Limb (tissue), 2 donors: Measurements from ENCODE around the gene MYO5A.
"Not testable (repeated sequence)": the region's sequence is repeated elsewhere in the genome, so short reads cannot be mapped to it uniquely, and the experiment has no call there.

Source experiments
- DNase-seq, 2 donors: peaks; one replicate each; pipeline ENCODE4 v3.0.0-alpha.2; 2016; ENCODE audit errors: extremely low spot score in 2 of 2

Gene MYO5A

GRCh38 chr15:52540374-52541012 is 11.8 kb upstream of the MYO5A start:
- no peak for DNase-seq

GRCh38 chr15:52537459-52537858 is 8.8 kb upstream of the MYO5A start:
- no peak for DNase-seq

- no peak for DNase-seq
Measured at GRCh38 chr15:52532427-52532826, 3.7 kb upstream of the MYO5A start.

- no peak for DNase-seq
Measured at GRCh38 chr15:52529940-52530339, 1.3 kb upstream of the MYO5A start.

- no peak for DNase-seq
Measured at GRCh38 chr15:52529341-52529924, 753 bp upstream of the MYO5A start.

- no peak for DNase-seq
Measured at GRCh38 chr15:52527911-52528563, 643 bp downstream of the MYO5A start.

GRCh38 chr15:52527196-52527910 is 1.3 kb downstream of the MYO5A start:
- DNase-seq = no peak

GRCh38 chr15:52524223-52525136 is 4.2 kb downstream of the MYO5A start:
- DNase-seq = no peak

- no peak for DNase-seq
Measured at GRCh38 chr15:52523647-52524046, 5.0 kb downstream of the MYO5A start.

GRCh38 chr15:52523192-52523591 is 5.5 kb downstream of the MYO5A start:
- no peak for DNase-seq

GRCh38 chr15:52521682-52522081 is 7.0 kb downstream of the MYO5A start:
- DNase-seq = no peak

GRCh38 chr15:52520421-52520820 is 8.3 kb downstream of the MYO5A start:
- DNase-seq = no peak

- no peak for DNase-seq
Measured at GRCh38 chr15:52518487-52519371, 10.0 kb downstream of the MYO5A start.

GRCh38 chr15:52517014-52517413 is 11.7 kb downstream of the MYO5A start:
- DNase-seq = no peak

GRCh38 chr15:52515343-52515742 is 13.3 kb downstream of the MYO5A start:
- no peak for DNase-seq

- no peak for DNase-seq
Measured at GRCh38 chr15:52514482-52514881, 14.2 kb downstream of the MYO5A start.

GRCh38 chr15:52512869-52513268 is 15.8 kb downstream of the MYO5A start:
- DNase-seq = not testable (repeated sequence)

GRCh38 chr15:52511084-52511483 is 17.6 kb downstream of the MYO5A start:
- DNase-seq = no peak

GRCh38 chr15:52509500-52510245 is 19.0 kb downstream of the MYO5A start:
- no peak for DNase-seq

GRCh38 chr15:52506549-52506948 is 22.1 kb downstream of the MYO5A start:
- DNase-seq = no peak
